GM10847 (cell line): ENCODE data around the gene C1orf21.

ENCODE experiments used
- POLR2A ChIP-seq: IDR thresholded peaks from 2 replicates; pipeline ENCODE4 v1.6.1; 2011; ENCODE audit not compliant: insufficient read length; ENCODE audit errors: extremely low read depth

C1orf21 gene

DNA sequence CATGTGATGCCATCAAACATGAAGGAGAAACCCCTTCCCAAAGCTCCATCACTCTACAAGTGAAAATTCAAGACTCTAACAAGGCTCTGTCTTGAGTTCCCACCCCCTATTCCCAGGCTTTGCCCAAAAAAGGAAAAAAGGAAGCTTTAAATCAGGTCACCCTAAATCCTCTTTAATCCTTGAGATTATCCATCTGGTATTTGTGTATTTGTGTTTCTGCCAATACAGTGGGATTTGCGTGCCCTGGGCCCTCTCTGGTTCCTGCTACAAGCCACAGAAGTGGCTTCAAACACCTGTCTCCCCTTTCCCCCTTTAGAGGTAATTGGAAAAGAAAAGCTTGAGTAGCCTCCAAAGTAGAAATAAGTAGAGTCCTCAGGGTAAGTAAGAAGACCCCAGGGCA is 247.5 kb downstream of the C1orf21 start:
- no peak for TF ChIP-seq POLR2A

DNA sequence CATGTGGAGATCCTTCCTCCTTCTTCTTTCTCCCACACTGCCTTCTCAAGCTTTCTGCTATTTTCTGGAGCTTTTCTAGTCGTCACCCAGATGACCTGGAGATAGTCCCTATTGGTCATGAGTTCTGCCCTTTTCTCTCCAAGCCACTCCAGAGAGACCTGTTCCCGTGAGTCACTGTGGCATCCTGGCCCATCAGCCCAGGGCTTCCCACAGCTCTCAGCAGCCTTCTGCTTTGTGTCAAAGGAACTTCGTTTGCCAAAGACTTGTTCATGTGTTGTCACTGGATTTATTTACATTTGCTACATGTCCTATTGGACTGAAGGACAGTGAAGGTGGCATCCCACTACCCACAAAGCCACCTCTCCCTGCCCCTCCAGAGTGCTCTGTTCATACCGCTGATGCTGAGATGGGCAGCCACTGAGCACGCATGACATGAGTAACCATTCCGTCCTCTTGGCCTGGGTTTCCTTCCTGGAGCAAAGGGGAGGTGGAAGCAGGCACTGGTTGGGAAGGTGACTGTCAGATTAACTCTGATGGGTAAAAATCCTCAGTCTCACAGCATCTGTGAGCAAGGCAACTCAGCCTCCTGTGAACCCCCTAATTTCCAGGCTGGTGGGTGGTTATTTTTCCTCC is 248.6 kb downstream of the C1orf21 start:
- TF ChIP-seq POLR2A, result no peak

GRCh38 chr1:184635980-184636431 is 249.2 kb downstream of the C1orf21 start:
- no peak for TF ChIP-seq POLR2A

GRCh38 chr1:184637664-184638240 is 250.9 kb downstream of the C1orf21 start:
- TF ChIP-seq POLR2A, result no peak

DNA sequence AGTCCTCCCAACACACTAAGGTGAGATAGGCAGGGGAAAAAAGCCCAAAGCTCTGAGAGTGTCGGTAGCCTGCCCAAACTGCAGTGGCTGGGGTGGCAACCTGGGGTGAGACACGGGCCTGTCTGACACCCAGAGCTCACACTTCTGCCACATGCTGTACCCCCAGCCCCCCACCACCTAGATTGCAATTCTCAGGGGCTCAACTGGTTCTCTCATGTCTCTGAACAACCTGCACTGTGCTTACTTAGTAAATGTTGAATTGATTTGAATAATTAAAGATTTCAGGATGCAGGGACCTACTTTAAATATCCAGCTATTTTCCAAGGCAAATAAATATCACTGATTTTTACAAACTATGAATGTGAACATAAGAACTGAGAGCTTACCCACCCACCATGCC is 252.4 kb downstream of the C1orf21 start:
- no peak for TF ChIP-seq POLR2A

GRCh38 chr1:184640505-184640904 is 253.7 kb downstream of the C1orf21 start:
- no peak for TF ChIP-seq POLR2A

DNA sequence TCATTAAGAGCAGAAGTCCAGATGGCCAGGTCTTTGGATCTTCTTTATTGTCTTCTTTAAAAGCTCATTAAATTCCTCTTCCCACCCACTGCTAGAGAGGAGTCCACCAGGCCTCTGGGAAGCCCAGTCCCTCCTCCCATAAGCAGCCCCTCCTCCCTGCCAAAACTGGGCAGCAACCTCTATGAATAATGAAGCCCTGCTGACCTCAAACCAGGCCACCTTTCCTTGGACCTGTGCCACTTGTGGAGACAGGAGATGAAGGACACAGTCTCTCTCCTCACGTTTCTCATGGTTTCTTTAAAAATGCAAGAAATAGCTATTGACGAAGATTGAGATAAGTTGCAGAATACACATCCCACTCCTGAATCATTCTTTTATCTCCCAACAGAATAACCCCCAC is 255.1 kb downstream of the C1orf21 start:
- TF ChIP-seq POLR2A, result no peak

- no peak for TF ChIP-seq POLR2A
Measured at GRCh38 chr1:184643661-184644060, 256.8 kb downstream of the C1orf21 start.

GRCh38 chr1:184644771-184645170 is 257.9 kb downstream of the C1orf21 start:
- no peak for TF ChIP-seq POLR2A

GRCh38 chr1:184646178-184646701 is 259.4 kb downstream of the C1orf21 start:
- no peak for TF ChIP-seq POLR2A

GRCh38 chr1:184646824-184647223 is 260.0 kb downstream of the C1orf21 start:
- TF ChIP-seq POLR2A, result no peak

- TF ChIP-seq POLR2A, result no peak
Measured at GRCh38 chr1:184647471-184647870, 260.6 kb downstream of the C1orf21 start.

GRCh38 chr1:184648160-184648855 is 261.5 kb downstream of the C1orf21 start:
- TF ChIP-seq POLR2A, result no peak

DNA sequence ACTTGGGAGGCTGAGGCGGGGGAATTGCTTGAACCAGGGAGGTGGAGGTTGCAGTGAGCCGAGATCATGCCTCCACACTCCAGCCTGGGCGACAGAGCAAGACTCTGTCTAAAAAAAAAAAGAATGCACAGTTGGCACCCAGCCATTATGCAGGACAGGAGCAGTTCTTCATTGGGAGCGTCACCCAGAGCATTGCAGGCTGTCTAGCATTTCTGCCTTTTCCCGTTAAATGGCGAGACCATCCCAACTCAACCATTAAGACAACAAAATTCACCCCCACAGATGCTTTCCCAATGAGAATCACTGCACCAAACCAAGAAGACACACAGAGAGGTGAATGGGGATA is 262.0 kb downstream of the C1orf21 start:
- no peak for TF ChIP-seq POLR2A

GRCh38 chr1:184649451-184649888 is 262.6 kb downstream of the C1orf21 start:
- TF ChIP-seq POLR2A, result no peak

DNA sequence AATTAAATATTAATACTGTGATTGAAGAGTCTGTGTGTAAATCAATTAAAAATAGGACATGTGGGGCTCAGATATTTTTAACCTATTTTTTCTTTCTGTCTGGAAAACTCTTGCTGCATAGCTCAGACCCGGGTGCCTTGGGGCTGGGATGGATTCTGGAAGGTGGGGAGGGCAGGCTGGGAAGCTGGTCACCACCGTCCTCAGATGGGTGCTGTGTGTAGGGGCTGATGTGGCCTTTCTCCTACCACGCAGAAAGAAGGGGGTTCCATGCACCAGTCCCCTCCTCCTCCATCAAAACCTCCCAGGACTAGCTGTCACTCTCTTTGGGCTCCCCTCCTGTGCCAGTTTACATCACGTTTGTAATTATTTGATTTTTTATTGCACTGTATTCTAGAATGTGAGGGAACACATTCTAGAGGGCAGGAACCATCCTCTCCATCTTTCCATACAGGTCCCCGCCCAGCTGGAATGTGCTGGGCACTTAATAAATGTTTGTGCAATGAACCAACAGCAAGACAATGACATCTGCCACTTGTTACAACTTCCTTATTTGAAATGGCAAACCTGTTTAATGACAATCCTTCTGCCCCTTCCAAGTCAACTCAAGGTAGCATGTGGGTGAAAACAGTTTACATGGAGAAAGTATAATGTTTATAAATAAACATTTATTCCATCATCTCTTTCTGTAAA is 263.5 kb downstream of the C1orf21 start:
- TF ChIP-seq POLR2A, result no peak

- TF ChIP-seq POLR2A, result no peak
Measured at GRCh38 chr1:184655185-184655584, 268.4 kb downstream of the C1orf21 start.
